Measurements from ENCODE around the gene CCL4.
"Not testable (repeated sequence)": the region's sequence is repeated elsewhere in the genome, so short reads cannot be mapped to it uniquely, and the experiment has no call there.

- not testable (repeated sequence) for TF ChIP-seq CTCF (IDR thresholded peaks at IDR 0.05; ENCODE audit: insufficient read depth, low read depth, low read length); EZH2 (IDR thresholded peaks at IDR 0.05; ENCODE audit: insufficient read depth, low read length)
Observed at GRCh38 chr17:36103401-36103975, at the start of gene CCL4.

All from astrocyte (in vitro differentiated cells and primary cell).